HepG2 (cell line): ENCODE measurements around the gene CDC37. TPM values are rescaled to one million over a fixed set of nuclear protein-coding genes. Genes with fewer than 3 reads are reported as not detected.

Source experiments
- HNRNPH1 ChIP-seq: fragments of 200-400 bp; formaldehyde crosslinking; optimal IDR thresholded peaks from 2 replicates; pipeline ENCODE3; 2017; ENCODE audit warnings: mild to moderate bottlenecking, low read depth, low read length
- ISX ChIP-seq: sonication (generic); formaldehyde crosslinking; conservative IDR thresholded peaks from 2 replicates; pipeline ENCODE4 v1.5.0; 2020; ENCODE audit warnings: missing genetic modification reagents
- JDP2 ChIP-seq: sonication (generic); formaldehyde crosslinking; IDR thresholded peaks from 2 replicates; pipeline ENCODE4 v1.8.1; 2022; ENCODE audit warnings: missing genetic modification reagents, borderline replicate concordance
- JUNB ChIP-seq: sonication (generic); formaldehyde crosslinking; IDR thresholded peaks from 2 replicates; pipeline ENCODE4 v1.8.0; 2022; ENCODE audit warnings: missing genetic modification reagents, mild to moderate bottlenecking, borderline replicate concordance
- KAT7 ChIP-seq: IDR thresholded peaks from 2 replicates; pipeline ENCODE4 v1.6.1; 2018; ENCODE audit warnings: borderline replicate concordance, missing compliant biosample characterization
- KDM4B ChIP-seq: sonication (generic); formaldehyde crosslinking; IDR thresholded peaks from 2 replicates; pipeline ENCODE4 v1.4.0; 2020; ENCODE audit warnings: missing genetic modification reagents
- KLF16 ChIP-seq, 2 experiments: sonication (generic) in 1 of 2; formaldehyde crosslinking in 1 of 2; IDR thresholded peaks; 2 replicates each; pipeline versions ENCODE4 v1.6.1 to v1.8.0; 2016 to 2023; ENCODE audit warnings: missing genetic modification reagents in 2 of 2, missing compliant biosample characterization in 1 of 2
- KLF6 ChIP-seq: IDR thresholded peaks from 2 replicates; pipeline ENCODE4 v1.8.0; 2016; ENCODE audit warnings: missing biosample characterization, missing genetic modification reagents
- NFRKB ChIP-seq: fragments of 450-650 bp; IDR thresholded peaks from 2 replicates; pipeline ENCODE4 v1.6.1; 2017
- NR2F2 ChIP-seq: IDR thresholded peaks from 2 replicates; pipeline ENCODE4 v1.6.1; 2012; ENCODE audit warnings: low read depth, inconsistent platforms, borderline replicate concordance
- SRSF4 ChIP-seq: fragments of 200-400 bp; formaldehyde crosslinking; IDR thresholded peaks from one replicate; pipeline ENCODE4 v1.6.1; 2018; ENCODE audit warnings: mild to moderate bottlenecking, low read depth, low read length, moderate library complexity; ENCODE audit not compliant: poor library complexity, severe bottlenecking
- THAP8 ChIP-seq: sonication (generic); formaldehyde crosslinking; IDR thresholded peaks from 2 replicates; pipeline ENCODE4 v1.5.1; 2020; ENCODE audit warnings: missing genetic modification reagents, mild to moderate bottlenecking, borderline replicate concordance
- TRIM24 ChIP-seq: sonication (generic); formaldehyde crosslinking; IDR thresholded peaks from 2 replicates; pipeline ENCODE4 v1.8.0; 2022; ENCODE audit warnings: mild to moderate bottlenecking, missing genetic modification reagents
- XBP1 ChIP-seq: sonication (generic); formaldehyde crosslinking; IDR thresholded peaks from 2 replicates; pipeline ENCODE4 v1.5.0; 2020; ENCODE audit warnings: missing genetic modification reagents
- ZFP36 ChIP-seq: fragments of 150-350 bp; IDR thresholded peaks from 2 replicates; pipeline ENCODE4 v1.6.1; 2018; ENCODE audit warnings: borderline replicate concordance, low read length, low read depth; ENCODE audit not compliant: partially characterized antibody
- ZFYVE20 ChIP-seq: sonication (generic); formaldehyde crosslinking; IDR thresholded peaks from 2 replicates; pipeline ENCODE4 v1.8.0; 2023; ENCODE audit warnings: low read depth, mild to moderate bottlenecking, moderate library complexity, missing genetic modification reagents, borderline replicate concordance
- ZKSCAN5 ChIP-seq: sonication (generic); formaldehyde crosslinking; IDR thresholded peaks from 2 replicates; pipeline ENCODE4 v1.5.1; 2020; ENCODE audit warnings: mild to moderate bottlenecking, missing genetic modification reagents
- ZNF12 ChIP-seq: sonication (generic); formaldehyde crosslinking; IDR thresholded peaks from 2 replicates; pipeline ENCODE4 v1.5.0; 2020; ENCODE audit warnings: missing genetic modification reagents
- ZNF124 ChIP-seq: sonication (generic); formaldehyde crosslinking; IDR thresholded peaks from 2 replicates; pipeline ENCODE4 v1.4.0; 2020; ENCODE audit warnings: missing genetic modification reagents
- ZNF207 ChIP-seq: fragments of 450-650 bp; IDR thresholded peaks from 2 replicates; pipeline ENCODE4 v1.6.1; 2016; ENCODE audit warnings: antibody characterized with exemption, borderline replicate concordance
- ZNF253 ChIP-seq: sonication (generic); formaldehyde crosslinking; IDR thresholded peaks from 2 replicates; pipeline ENCODE4 v1.8.0; 2022; ENCODE audit warnings: mild to moderate bottlenecking, missing genetic modification reagents, borderline replicate concordance
- ZNF256 ChIP-seq: sonication (generic); formaldehyde crosslinking; conservative IDR thresholded peaks from 2 replicates; pipeline ENCODE4 v1.4.0; 2020; ENCODE audit warnings: missing genetic modification reagents
- ZNF431 ChIP-seq: sonication (generic); formaldehyde crosslinking; IDR thresholded peaks from 2 replicates; pipeline ENCODE4 v1.9.0; 2022; ENCODE audit warnings: missing genetic modification reagents, low read depth, mild to moderate bottlenecking, borderline replicate concordance
- ZNF543 ChIP-seq: sonication (generic); formaldehyde crosslinking; IDR thresholded peaks from 2 replicates; pipeline ENCODE4 v1.4.0; 2020; ENCODE audit warnings: mild to moderate bottlenecking, missing genetic modification reagents
- ZNF891 ChIP-seq: sonication (generic); formaldehyde crosslinking; IDR thresholded peaks from 2 replicates; pipeline ENCODE4 v1.5.0; 2020; ENCODE audit warnings: mild to moderate bottlenecking, missing genetic modification reagents
- ZSCAN20 ChIP-seq: sonication (generic); formaldehyde crosslinking; IDR thresholded peaks from 2 replicates; pipeline ENCODE4 v1.4.0; 2020; ENCODE audit warnings: missing genetic modification reagents, mild to moderate bottlenecking, borderline replicate concordance
- polyA plus RNA-seq, 8 experiments: library from polyadenylated mRNA; depleted of rRNA in 3 of 8; stranded (reverse) in 7 of 8; unstranded in 1 of 8; fragments of >200 nt; fragmentation: Illumina TruSeq in 4 of 8; extraction: Trizol in 4 of 8; gene quantifications; 2 replicates each; pipeline versions ENCODE4 v1.2.1 to v1.2.3, GENCODE V29; 2011 to 2016; ENCODE audit warnings: low read depth in 4 of 8, missing spikeins in 1 of 8, mixed read lengths in 1 of 8; ENCODE audit not compliant: insufficient read depth in 1 of 8
- total RNA-seq, 5 experiments: library from RNA; depleted of rRNA; stranded (reverse); fragments of >200 nt; fragmentation: Illumina TruSeq; extraction: Trizol; gene quantifications; 2 replicates each; pipeline ENCODE4 v1.2.3, GENCODE V29; 2016; ENCODE audit warnings: low read depth in 1 of 5

The CDC37 gene
- total and polyA plus RNA-seq, 2 of the 13 experiments (the other 11 are each of a cell fraction or from before 2014, with no cell fraction given) = 158 to 177 TPM

- TF ChIP-seq ZNF124 (CRISPR knock-in tag) (no peak; the same call in 1 of the 2 replicates), KAT7 (CRISPR knock-in tag) (no peak), ZNF207 (no peak), NR2F2 (no peak), ISX (CRISPR knock-in tag) (no peak), ZSCAN20 (no peak), NFRKB (no peak), ZKSCAN5 (CRISPR knock-in tag) (no peak), KDM4B (CRISPR knock-in tag) (peak; percentile 85; the same call in 1 of the 2 replicates), KLF16 (CRISPR knock-in tag; IDR thresholded peaks at IDR 0.05) (peak; percentile 38 to 78; a peak in 1 of 4 replicates), ZNF891 (CRISPR knock-in tag) (peak; percentile 81), ZNF431 (CRISPR knock-in tag) (peak; percentile 76; the same call in 1 of the 2 replicates), KLF6 (CRISPR knock-in tag) (peak; percentile 83; the same call in 1 of the 2 replicates), ZFYVE20 (no peak), JUNB (CRISPR knock-in tag) (no peak), THAP8 (CRISPR knock-in tag) (0 out of 2 replicates have a peak, but pooled peaks have one; percentile 42), JDP2 (CRISPR knock-in tag) (no peak), ZFP36 (no peak), TRIM24 (no peak), ZNF253 (CRISPR knock-in tag) (no peak), ZNF256 (CRISPR knock-in tag) (peak; percentile 78; the same call in 1 of the 2 replicates), ZNF543 (CRISPR knock-in tag) (0 out of 2 replicates have a peak, but pooled peaks have one; percentile 55), ZNF12 (CRISPR knock-in tag) (no peak), XBP1 (peak; percentile 91; the same call in 1 of the 2 replicates), HNRNPH1 (no peak), SRSF4 (no peak)
Measured at GRCh38 chr19:10416380-10417257, 13.3 kb upstream of the CDC37 start (continued).
